ENCODE measurements around the gene EEF1A2.

The EEF1A2 gene

DNA sequence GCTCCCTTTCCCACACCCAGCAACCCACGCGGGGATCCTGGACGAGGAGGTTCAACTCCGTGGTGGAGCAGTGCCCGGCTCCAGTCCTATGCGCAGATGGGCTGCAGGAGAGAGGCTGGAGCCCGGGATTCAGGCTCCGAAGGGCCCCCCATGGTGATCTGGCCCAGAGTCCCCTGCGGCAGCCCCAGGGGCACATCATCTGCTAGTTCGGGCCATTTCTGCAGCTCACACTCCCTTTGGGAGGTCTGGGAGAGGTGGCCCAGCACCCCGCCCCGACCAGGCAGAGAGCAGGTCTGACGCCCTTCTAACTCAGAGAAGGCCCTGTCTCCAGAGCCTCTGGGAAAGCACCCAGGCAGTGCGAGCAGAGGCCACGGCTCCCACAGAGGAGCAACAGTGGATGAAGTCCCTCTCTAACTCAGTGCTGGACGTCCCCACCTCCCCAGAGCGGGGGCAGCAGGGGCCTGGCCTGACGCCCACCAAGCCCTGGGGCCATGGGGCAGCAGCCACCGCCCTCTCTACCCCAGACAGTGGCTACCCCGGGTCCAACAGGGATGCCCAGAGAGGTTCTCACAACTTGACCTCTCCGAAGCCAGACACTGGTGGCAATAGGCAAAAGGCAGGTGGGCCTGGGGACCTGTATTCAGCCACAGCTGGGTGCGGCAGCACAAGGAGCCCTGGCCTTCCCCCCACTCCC lies 29.7 kb downstream of the EEF1A2 start:
- TF ChIP-seq, protein P1, sequence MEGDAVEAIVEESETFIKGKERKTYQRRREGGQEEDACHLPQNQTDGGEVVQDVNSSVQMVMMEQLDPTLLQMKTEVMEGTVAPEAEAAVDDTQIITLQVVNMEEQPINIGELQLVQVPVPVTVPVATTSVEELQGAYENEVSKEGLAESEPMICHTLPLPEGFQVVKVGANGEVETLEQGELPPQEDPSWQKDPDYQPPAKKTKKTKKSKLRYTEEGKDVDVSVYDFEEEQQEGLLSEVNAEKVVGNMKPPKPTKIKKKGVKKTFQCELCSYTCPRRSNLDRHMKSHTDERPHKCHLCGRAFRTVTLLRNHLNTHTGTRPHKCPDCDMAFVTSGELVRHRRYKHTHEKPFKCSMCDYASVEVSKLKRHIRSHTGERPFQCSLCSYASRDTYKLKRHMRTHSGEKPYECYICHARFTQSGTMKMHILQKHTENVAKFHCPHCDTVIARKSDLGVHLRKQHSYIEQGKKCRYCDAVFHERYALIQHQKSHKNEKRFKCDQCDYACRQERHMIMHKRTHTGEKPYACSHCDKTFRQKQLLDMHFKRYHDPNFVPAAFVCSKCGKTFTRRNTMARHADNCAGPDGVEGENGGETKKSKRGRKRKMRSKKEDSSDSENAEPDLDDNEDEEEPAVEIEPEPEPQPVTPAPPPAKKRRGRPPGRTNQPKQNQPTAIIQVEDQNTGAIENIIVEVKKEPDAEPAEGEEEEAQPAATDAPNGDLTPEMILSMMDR (IDR thresholded peaks at IDR 0.05), result no peak
- no peak for TF ChIP-seq ZFX (IDR thresholded peaks at IDR 0.05; ENCODE audit: borderline replicate concordance)
- no peak overlapping the region for H3K27ac ChIP-seq

DNA sequence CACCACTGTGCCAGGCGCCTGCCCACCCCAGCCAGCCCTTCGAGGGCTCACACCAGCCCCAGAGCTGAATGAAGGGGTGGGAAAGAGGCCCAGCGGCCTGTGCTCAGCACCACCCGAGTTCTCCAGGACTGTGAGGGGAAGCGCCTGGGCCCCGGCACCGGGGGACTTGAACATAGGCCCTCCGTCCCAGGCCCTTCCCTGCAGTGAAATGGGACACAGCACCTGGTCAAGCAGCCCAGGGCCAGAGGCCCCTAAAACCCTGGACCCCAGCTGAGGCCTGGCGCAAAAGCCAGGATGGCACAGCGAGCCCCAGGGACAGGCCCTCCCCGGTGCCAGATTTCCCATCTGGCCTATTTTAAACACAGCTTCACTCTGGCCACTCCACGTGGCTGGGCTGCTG lies 30.5 kb downstream of the EEF1A2 start:
- TF ChIP-seq ZFX (IDR thresholded peaks at IDR 0.05; ENCODE audit: borderline replicate concordance), result no peak
- TF ChIP-seq, protein P1 (IDR thresholded peaks at IDR 0.05), result no peak
- H3K27ac ChIP-seq, result no peak overlapping the region

DNA sequence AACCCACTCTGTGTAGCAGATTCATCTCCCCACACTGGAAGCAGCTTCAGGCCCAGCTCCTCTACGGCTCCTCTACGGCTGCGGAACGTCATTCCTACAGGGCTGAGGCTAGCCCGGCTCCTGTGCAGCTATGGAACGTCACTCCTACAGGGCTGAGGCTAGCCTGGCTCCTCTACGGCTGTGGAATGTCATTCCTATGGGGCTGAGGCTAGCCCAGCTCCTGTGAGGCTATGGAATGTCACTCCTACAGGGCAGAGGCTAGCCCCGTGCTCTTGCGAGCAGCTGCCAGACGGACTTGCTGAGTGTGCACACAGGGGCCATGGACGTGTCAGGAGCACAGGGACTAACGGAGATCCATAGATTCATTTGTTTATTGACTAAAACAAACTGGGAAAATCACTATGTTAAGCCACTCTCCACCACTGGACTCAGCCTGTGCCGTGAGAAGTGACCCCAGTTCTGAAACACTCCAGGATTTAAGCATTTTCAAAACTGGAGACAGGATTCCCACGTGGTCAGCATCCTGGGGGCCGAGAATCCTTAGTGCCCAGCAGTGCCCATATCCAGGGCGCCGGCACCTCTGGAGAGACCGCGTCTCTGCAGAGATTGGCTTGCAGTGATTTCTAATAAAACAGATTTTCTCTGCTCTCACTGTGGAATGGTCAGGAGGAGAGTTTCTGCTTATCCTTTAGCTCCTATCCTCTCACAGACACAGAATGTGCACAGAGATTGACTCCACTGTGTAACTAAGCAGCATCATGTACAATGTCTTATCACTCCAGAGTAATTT lies 31.4 kb downstream of the EEF1A2 start:
- TF ChIP-seq, protein P1 (IDR thresholded peaks at IDR 0.05), result no peak
- TF ChIP-seq ZFX (IDR thresholded peaks at IDR 0.05; ENCODE audit: borderline replicate concordance), result no peak
- H3K27ac ChIP-seq, result no peak overlapping the region

DNA sequence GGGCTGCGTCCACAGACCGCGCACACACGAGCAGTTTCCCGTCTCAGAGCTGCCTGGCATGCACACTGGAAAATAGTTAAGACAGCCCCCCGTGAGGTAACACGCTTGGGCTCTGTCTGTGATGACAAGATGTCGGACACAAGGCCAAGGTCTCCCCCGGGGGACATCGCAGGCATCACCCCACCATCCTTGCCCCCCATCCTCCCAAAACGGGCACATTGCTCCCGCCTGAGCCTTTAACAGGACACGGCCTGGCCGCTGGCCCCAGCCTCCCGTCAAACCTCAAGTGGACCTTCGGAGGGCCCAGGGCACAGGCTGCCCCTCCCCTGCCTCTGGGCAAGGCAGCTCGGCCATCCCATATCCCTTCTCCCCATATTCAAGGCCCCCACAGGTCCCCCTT lies 32.0 kb downstream of the EEF1A2 start:
- H3K27ac ChIP-seq, result no peak overlapping the region
- TF ChIP-seq ZFX (IDR thresholded peaks at IDR 0.05; ENCODE audit: borderline replicate concordance), result no peak
- TF ChIP-seq, protein P1 (IDR thresholded peaks at IDR 0.05), result no peak

DNA sequence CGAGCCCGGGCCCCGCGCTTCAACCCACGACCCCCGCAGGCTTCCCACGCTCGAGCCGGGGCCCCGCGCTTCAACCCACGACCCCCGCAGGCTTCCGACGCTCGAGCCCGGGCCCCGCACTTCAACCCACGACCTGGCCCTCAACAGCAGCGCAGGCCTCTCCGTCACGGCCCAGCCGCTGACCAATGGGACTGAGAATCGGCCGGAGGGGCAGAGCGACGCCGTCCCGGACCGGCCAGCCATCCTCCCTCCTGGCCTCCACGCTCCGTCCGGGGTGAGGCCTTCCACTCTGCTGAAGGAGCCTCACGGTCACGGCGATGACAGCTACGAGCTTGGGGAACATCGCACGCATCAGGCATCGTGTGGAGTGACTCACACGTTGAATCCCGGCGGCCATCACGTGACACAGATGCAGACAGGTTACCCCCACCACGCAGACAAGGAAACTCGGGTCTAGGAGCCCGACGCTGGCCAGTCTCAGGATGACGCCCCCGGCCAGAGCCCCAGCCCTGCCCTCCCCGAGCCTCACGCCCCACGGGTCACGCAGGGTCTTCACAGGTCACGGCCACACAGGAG lies 32.5 kb downstream of the EEF1A2 start:
- TF ChIP-seq, protein P1 (IDR thresholded peaks at IDR 0.05), result no peak
- TF ChIP-seq ZFX (IDR thresholded peaks at IDR 0.05; ENCODE audit: borderline replicate concordance), result no peak
- H3K27ac ChIP-seq, result no peak overlapping the region

DNA sequence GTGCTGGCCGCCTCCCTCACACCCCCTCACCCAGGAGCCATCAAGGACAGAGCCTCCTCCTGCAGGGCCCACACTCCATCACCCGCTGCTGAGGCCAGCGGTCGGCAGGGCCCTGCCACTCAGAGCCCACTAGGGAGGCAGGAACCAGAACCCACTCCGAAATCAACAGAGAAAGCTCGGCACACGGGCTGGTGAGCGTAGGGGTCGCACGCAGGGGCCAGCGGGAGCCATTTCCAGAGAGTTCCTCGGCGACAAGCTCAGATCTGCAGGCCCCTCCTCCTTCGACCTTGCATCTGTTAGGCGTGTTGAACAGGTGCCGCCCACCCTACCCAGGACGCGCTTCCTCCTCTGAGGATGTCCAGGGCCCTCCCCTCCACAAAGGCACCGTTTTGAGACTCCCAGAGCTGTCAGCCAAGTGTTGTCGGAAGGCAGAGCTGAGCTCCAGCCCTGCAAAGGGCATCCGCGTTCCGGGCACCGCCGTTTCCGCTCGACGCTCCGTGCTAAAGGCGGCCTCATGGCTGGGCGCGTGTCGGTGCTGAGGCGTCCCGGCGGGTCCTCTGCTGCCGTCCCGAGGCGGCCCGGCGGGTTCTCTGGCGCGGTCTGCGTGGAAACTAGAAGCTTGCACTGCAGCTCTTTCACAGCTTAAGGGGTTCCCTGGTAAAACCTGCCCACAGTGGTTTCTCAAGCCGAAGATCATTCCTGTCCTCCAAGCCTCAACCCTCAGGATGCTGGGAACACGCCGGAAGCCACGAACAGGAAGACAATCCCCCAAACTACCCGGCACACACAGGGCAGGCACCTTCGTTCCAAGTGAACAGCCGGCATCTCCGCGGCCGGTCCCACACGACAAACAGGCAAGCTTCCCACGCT lies 33.3 kb downstream of the EEF1A2 start:
- no peak overlapping the region for H3K27ac ChIP-seq
- TF ChIP-seq ZFX (IDR thresholded peaks at IDR 0.05; ENCODE audit: borderline replicate concordance), result no peak
- TF ChIP-seq, protein P1 (IDR thresholded peaks at IDR 0.05), result no peak

Data from 22Rv1 (cell line).